Small intestine (tissue), 7 donors: ENCODE data around the gene MRPS18B. TPM values are rescaled to one million over a fixed set of nuclear protein-coding genes. Genes with fewer than 3 reads are reported as not detected.
A peak's percentile ranks its signal among the peaks of the same experiment; 100 is the strongest.

Experiments
- DNase-seq, 2 donors: peaks; one replicate each; pipeline versions ENCODE4 v3.0.0 to v3.0.0-alpha.2; 2013
- FAIRE-seq: peaks from 2 replicates; lab custom pipeline; 2012; peaks lifted over from hg19 to GRCh38; lab: Jason Lieb, UNC
- H3K27ac ChIP-seq, 3 donors: one replicate each; pipeline ENCODE4 v1.5.1; 2013; ENCODE audit warnings: low read length in 2 of 3, mild to moderate bottlenecking in 2 of 3, control low read depth in 1 of 3, inconsistent platforms in 1 of 3, low read depth in 1 of 3, moderate library complexity in 1 of 3
- H3K27me3 ChIP-seq, 3 donors: one replicate each; pipeline ENCODE4 v1.6.1; 2013; ENCODE audit warnings: low read length in 3 of 3, inconsistent platforms in 1 of 3; ENCODE audit not compliant: control insufficient read depth in 3 of 3, insufficient read depth in 3 of 3
- H3K36me3 ChIP-seq, 3 donors: one replicate each; pipeline ENCODE4 v1.6.1; 2013; ENCODE audit warnings: low read length in 3 of 3, inconsistent platforms in 1 of 3, low read depth in 1 of 3, mild to moderate bottlenecking in 1 of 3, moderate library complexity in 1 of 3; ENCODE audit not compliant: control insufficient read depth in 3 of 3, insufficient read depth in 2 of 3
- H3K4me1 ChIP-seq, 3 donors: one replicate each; pipeline ENCODE4 v1.6.1; 2013; ENCODE audit warnings: low read length in 2 of 3, inconsistent platforms in 1 of 3, low read depth in 1 of 3, mild to moderate bottlenecking in 1 of 3, moderate library complexity in 1 of 3; ENCODE audit not compliant: control insufficient read depth in 3 of 3, insufficient read depth in 2 of 3
- H3K4me3 ChIP-seq, 3 donors: one replicate each; pipeline ENCODE4 v1.5.1; 2013; ENCODE audit warnings: low read length in 3 of 3, control low read depth in 1 of 3, inconsistent platforms in 1 of 3, low read depth in 1 of 3, mild to moderate bottlenecking in 1 of 3, moderate library complexity in 1 of 3
- H3K9me3 ChIP-seq, 2 donors: one replicate each; pipeline ENCODE4 v1.6.1; 2013; ENCODE audit warnings: low read depth in 1 of 2, low read length in 1 of 2; ENCODE audit not compliant: control insufficient read depth in 2 of 2, insufficient read depth in 1 of 2
- WGBS, 3 donors: extraction: QIAGEN DNeasy Blood & Tissue Kit; methylation state at CpG; one replicate each; pipeline ENCODE4 v1.1.7; 2013; 5-methylcytosine and 5-hydroxymethylcytosine counted together
- polyA plus RNA-seq, 4 donors: library from polyadenylated mRNA; stranded (reverse) in 3 of 4; unstranded in 1 of 4; fragments of 200-250 nt in 3 of 4; fragments of 120-200 nt in 1 of 4; gene quantifications; one replicate each; pipeline versions ENCODE4 v1.2.1 to v1.2.3, GENCODE V29; 2013
- donor health status: healthy with polysubstance abuse.
- donor health status: control.
- donor health status: control.
- donor health status: Bipolar disorder and iron deficiency.
- donor health status: healthy.

MRPS18B gene
- polyA plus RNA-seq, 4 donors = 54.1 to 93.0 (median 90.3) TPM

DNA sequence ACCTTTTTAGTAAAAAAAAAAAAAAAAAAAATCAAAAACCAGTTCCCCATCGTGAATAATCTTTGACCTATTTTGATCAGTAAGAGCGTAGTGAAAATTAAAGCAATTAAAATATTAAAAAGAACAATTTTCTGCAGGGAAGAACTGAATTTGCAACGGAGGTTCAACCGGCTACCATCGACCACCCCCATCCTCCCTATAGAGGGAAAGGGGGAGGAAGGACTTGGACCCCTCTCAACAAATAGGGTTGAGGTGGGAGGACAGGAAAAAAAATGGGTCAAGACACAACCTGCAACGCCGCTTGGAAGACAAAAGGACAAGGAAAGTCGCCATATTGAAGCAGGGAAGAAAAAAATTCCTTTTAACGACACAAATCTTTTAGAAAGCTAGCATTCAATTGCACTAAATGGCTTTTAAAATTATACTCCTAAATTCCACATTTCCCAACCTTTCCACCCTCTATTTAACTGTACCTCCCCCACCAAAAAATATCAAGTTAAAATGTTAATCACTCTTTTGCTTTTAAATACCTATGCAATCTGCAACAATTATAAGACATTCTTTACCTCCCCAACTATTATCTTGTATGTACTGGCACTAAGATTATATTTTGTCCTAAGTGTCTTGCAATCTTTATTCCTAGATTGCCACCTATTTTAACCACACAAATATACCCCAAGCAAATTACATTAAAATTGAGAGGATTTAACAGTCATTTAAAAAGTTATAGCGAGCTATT lies 2.3 kb upstream of the MRPS18B start:
- Histone ChIP-seq H3K27me3 (no peaks in the 10 kb centered on the region), H3K27ac (peak overlapping the region; percentile 96 to 99 (median 98)), H3K36me3 (peaks cover 0 to 20% (median 9%) of the 10 kb centered on the region in 3 donors), H3K4me1 (peaks cover 0 to 22% (median 3%) of the 10 kb centered on the region in 3 donors), H3K4me3 (peak overlapping the region; percentile 60 to 92 (median 79)), H3K9me3 (no peaks in the 10 kb centered on the region)
- DNase-seq (peak; percentile 56 to 77), FAIRE-seq (no peak)
- WGBS, 3 donors = 0 to 1% (median 0%) methylated on average over 10 of the region's 10 CpGs

DNA sequence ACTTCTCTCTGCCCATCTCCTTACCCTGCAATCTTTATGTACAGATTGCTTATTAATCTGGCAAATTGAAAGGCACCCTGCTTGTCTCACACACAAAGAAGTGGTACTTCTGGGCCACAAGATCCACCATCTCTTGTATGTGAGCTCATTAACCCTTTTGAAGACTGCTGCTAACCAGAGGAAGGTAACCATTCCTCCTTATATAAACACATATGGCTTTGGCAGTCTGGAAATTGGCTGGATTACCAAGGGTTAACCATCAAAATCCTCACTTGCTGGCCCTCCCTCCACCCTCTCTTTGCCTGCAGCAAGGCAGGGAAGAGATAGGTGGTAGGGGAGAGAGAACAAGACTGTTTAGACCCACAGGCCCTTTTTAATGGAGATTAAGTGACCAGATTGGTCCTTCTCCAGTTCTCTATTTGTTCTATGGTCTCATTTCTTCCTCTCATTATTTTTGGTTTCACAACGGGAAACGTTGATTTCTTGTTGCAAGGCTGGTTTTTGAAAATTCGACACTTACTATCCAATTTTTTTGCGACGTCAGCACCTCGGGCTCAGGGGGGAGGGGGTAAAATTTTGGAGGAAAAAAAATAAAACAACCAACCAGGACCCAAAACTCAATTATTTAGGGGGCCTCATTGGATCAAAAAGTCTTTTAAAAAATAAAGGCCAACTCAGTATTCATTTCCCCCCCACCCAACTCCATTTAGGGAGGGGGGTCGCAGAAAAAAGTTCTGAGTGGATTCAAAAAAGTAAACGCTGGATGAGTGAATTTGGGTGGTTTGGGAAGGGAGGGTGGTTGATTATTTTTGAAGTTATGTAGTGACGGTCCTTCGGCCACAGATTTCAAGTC lies 1.5 kb upstream of the MRPS18B start:
- 0% methylated on average over 10 of the region's 10 CpGs for WGBS, 3 donors
- Histone ChIP-seq H3K36me3 (peaks cover 0 to 24% (median 9%) of the 10 kb centered on the region in 3 donors), H3K9me3 (no peaks in the 10 kb centered on the region), H3K27me3 (no peaks in the 10 kb centered on the region), H3K4me1 (peaks cover 0 to 22% (median 3%) of the 10 kb centered on the region in 3 donors), H3K27ac (peak overlapping the region; percentile 96 to 99 (median 98)), H3K4me3 (peak overlapping the region; percentile 60 to 92 (median 79))
- no peak for FAIRE-seq
- DNase-seq = peak; percentile 52 to 76

DNA sequence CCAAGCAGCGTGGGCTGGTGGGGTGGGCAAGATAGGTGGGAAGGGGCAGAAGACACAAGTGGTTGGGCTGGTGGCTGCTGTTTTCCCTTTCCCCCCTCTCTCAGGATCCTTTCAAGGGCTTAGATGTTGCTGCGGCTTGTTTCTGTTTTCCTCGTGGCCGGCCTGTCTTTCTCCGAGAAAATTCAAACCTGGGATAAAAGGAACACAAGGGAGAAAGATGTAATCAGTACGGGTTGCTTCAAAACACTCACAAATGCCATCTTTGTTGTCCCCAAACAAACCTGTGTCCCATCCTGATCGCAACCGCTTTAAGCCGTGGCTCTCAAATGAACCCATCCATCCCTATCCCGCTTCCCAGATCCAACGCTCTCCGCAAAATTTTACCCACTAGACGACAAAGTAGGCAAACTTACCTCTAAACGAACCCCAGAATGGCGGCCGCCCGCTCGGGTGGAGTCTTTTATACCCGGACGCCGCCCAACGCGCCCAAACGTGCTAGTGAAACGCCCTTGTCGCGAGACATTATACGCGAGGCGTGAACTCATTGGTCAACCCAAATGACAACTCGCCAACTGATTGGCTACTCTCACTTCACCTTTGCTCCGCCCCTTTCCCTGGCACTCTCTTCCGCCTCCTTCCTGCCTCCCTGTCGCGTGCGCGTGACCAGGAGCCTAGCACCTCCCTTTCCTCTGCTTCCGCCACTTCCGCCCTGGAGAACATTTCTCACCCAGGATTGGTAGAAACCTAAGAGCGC lies 652 bp upstream of the MRPS18B start, which contains the start of gene PPP1R10:
PPP1R10 (minus strand) TSS at position 433 of the 754 bp plus-strand sequence. CDS start 7,299 bp downstream, outside the sequence.
- H3K4me1 ChIP-seq = peaks cover 0 to 22% (median 3%) of the 10 kb centered on the region in 3 donors
- H3K36me3 ChIP-seq = peaks cover 0 to 29% (median 9%) of the 10 kb centered on the region in 3 donors
- H3K27me3 ChIP-seq = no peaks in the 10 kb centered on the region
- FAIRE-seq = peak; percentile 53
- 0 to 1% (median 0%) methylated on average over 39 to 40 of the region's 40 CpGs for WGBS, 3 donors
- H3K9me3 ChIP-seq = no peaks in the 10 kb centered on the region
- H3K27ac ChIP-seq = peak within 1 kb of the TSS; percentile 96 to 99 (median 98)
- peak; percentile 99 to 100 for DNase-seq
- H3K4me3 ChIP-seq = peak within 1 kb of the TSS; percentile 65 to 92 (median 79)

DNA sequence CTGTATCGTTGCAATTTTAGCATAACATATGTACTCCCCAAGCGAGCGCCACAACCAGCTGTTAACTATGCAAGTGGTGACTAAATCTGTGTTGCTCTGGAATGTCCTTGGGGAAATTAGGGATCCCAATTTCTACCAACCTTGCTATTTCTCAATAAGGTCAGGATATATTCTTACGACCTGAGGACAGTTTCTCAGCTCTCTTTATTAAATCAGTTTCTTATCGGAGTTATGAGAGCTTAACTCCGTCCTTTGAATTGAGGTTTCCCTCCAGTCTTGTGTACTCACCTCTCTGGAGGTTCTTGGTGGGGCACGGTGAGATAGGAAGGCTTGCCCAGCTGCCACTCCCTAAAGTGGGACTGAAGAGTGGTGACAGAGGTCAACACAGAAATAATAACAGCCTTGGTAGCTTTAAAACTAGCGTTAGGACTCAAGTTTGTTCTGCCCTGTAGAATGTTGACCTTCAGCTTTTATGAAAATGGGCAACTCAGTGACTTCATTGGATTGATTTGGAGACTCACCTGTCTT lies 694 bp downstream of the MRPS18B start:
- FAIRE-seq = no peak
- WGBS, 3 donors = 1 to 10% (median 2%) methylated on average over 8 of the region's 8 CpGs
- Histone ChIP-seq H3K27me3 (no peaks in the 10 kb centered on the region), H3K36me3 (peaks cover 5 to 41% (median 13%) of the 10 kb centered on the region in 3 donors), H3K4me3 (peak overlapping the region; percentile 35 to 72 (median 65)), H3K4me1 (peaks cover 0 to 21% (median 3%) of the 10 kb centered on the region in 3 donors), H3K27ac (peak overlapping the region; percentile 82 to 96 (median 93)), H3K9me3 (no peaks in the 10 kb centered on the region)
- peak; percentile 73 to 85 for DNase-seq

DNA sequence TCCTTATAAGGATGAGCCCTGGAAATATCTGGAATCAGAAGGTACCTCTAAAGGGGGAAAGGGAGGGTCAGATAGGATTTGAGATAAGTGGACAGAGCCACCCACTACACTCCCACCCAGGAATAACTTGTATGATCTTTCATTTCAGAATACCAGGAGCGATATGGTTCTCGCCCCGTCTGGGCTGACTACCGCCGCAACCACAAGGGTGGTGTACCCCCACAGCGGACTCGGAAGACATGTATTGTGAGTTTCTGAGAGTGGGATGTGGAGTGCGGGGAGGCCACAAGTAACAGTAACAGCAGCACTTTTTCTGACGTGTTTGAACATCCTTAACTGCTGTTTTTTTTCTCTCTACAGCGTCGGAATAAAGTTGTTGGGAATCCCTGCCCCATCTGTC lies 1.9 kb downstream of the MRPS18B start:
- DNase-seq = no peak

DNA sequence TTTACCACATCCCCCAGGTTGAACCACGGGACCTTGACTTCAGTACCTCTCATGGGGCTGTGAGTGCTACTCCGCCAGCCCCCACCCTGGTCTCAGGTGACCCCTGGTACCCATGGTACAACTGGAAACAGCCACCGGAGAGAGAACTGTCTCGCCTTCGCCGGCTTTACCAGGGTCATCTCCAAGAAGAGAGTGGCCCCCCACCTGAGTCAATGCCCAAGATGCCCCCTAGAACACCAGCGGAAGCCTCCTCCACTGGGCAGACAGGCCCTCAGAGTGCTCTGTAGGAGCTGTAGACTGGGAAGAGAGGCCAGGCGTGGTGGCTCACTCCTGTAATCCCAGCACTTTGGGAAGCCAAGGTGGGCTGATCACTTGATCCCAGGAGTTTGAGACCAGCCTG lies 7.9 kb downstream of the MRPS18B start:
- Histone ChIP-seq H3K4me3 (no peak overlapping the region), H3K27ac (peak overlapping the region; percentile 79 to 87 (median 84)), H3K9me3 (no peaks in the 10 kb centered on the region), H3K36me3 (peaks cover 7 to 74% (median 11%) of the 10 kb centered on the region in 3 donors), H3K4me1 (peaks cover 2 to 17% (median 3%) of the 10 kb centered on the region in 3 donors), H3K27me3 (no peaks in the 10 kb centered on the region)
- FAIRE-seq (no peak), DNase-seq (no peak)
- 95 to 98% (median 97%) methylated on average over 8 of the region's 8 CpGs for WGBS, 3 donors

More for the DNA sequence above, 1.9 kb downstream of the MRPS18B start:
- Histone ChIP-seq H3K9me3 (no peaks in the 10 kb centered on the region), H3K36me3 (peaks cover 5 to 49% (median 18%) of the 10 kb centered on the region in 3 donors), H3K4me1 (peaks cover 0 to 9% (median under 1%) of the 10 kb centered on the region in 3 donors), H3K4me3 (no peak overlapping the region), H3K27me3 (no peaks in the 10 kb centered on the region), H3K27ac (peak overlapping the region in 1 of 3 donors; percentile 93)
- 94 to 97% (median 96%) methylated on average over 11 of the region's 11 CpGs for WGBS, 3 donors
- no peak for FAIRE-seq

DNA sequence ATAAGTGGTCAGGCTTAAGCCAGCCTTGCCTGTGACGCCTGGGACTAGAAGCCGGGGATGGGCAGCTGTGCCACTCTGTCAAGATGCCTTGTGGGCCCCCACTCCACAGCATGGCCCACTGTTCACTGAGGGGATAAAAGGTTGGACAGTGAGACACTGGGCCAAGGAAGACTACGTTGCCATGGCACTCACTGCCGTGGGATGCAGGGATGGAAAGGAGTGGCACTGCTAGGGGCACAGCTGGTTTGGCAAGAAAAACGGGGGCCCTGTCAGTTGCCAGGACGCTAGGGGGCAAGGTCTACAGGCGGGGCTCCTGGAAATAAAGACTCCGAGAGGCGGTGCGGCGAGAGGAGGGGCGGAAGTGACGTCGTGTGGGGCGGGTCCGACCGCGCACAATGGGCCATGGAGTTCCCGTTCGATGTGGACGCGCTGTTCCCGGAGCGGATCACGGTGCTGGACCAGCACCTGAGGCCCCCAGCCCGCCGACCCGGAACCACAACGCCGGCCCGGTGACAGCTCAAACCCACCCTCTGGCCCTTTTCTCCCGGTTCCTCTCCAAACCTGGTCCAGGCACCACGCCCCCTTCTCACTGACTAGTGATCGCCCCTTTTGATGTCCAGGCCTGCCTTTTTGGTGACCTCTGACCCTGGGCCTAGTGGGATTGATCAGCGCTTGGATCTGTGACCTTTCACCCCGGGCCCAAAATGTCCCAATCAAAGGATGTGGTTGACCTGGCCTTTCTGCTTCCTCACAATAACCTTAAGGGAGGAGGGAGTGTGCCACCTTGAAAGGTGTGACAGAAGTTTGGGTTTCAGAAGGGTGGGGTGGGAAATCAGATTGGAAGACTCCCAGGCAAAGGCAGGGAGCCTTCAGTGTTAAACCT lies 9.1 kb downstream of the MRPS18B start, which contains the start of gene ATAT1:
ATAT1 (plus strand) TSS at position 391 of the 883 bp plus-strand sequence.
- FAIRE-seq (no peak), DNase-seq (peak; percentile 96 to 98)
- Histone ChIP-seq H3K4me3 (peak within 1 kb of the TSS; percentile 26 to 84 (median 64)), H3K9me3 (no peaks in the 10 kb centered on the region), H3K27ac (peak within 1 kb of the TSS; percentile 79 to 87 (median 84)), H3K36me3 (peaks cover 7 to 76% (median 11%) of the 10 kb centered on the region in 3 donors), H3K4me1 (peaks cover 2 to 17% (median 3%) of the 10 kb centered on the region in 3 donors), H3K27me3 (no peaks in the 10 kb centered on the region)
- WGBS, 3 donors = 1 to 2% (median 2%) methylated on average over 24 to 36 of the region's 36 CpGs
